Transverse colon (tissue), 4 donors: ENCODE data around the gene SDK1. TPM values are rescaled to one million over a fixed set of nuclear protein-coding genes. Genes with fewer than 3 reads are reported as not detected.

ENCODE experiments used
- DNase-seq: peaks from one replicate; pipeline ENCODE4 v3.0.0-alpha.2; 2019
- H3K27ac ChIP-seq, 4 donors: fragments of 200-600 bp; sonication (generic); 2 replicates each; pipeline ENCODE4 v1.5.1; 2016 to 2018; ENCODE audit warnings: inconsistent platforms in 4 of 4
- H3K27me3 ChIP-seq: fragments of 200-600 bp; sonication (generic); 2 replicates; pipeline ENCODE4 v1.5.1; 2017; ENCODE audit warnings: inconsistent platforms
- H3K36me3 ChIP-seq, 4 donors: fragments of 200-600 bp; sonication (generic); 2 replicates each; pipeline ENCODE4 v1.5.1; 2017 to 2019; ENCODE audit warnings: inconsistent platforms in 4 of 4
- H3K4me1 ChIP-seq, 4 donors: fragments of 200-600 bp; sonication (generic); 2 replicates each; pipeline ENCODE4 v1.5.1; 2017 to 2020; ENCODE audit warnings: inconsistent platforms in 4 of 4
- H3K4me3 ChIP-seq, 4 donors: fragments of 200-600 bp; sonication (generic); 1 replicate in 1 of 4; 2 replicates in 3 of 4; pipeline versions ENCODE4 v1.5.1 to v1.6.1; 2017 to 2019; ENCODE audit warnings: inconsistent platforms in 4 of 4
- H3K9me3 ChIP-seq, 2 donors: fragments of 200-600 bp; sonication (generic); 2 replicates each; pipeline ENCODE4 v1.5.1; 2017 to 2019; ENCODE audit warnings: inconsistent platforms in 2 of 2
- CTCF ChIP-seq, 5 experiments: fragments of 200-600 bp in 3 of 5; fragments of 450-650 bp in 2 of 5; sonication (generic) in 3 of 5; IDR thresholded peaks; 1 replicate in 2 of 5; 2 replicates in 3 of 5; pipeline ENCODE4 v1.5.1; 2016 to 2017; ENCODE audit warnings: antibody characterized with exemption in 5 of 5, inconsistent platforms in 3 of 5, mild to moderate bottlenecking in 2 of 5, moderate library complexity in 1 of 5
- EP300 ChIP-seq: sonication (generic); formaldehyde crosslinking; IDR thresholded peaks from one replicate; pipeline ENCODE4 v1.6.1; 2017; ENCODE audit warnings: antibody characterized with exemption, low read depth
- POLR2A ChIP-seq: fragments of 450-650 bp; IDR thresholded peaks from one replicate; pipeline ENCODE4 v1.6.1; 2016; ENCODE audit warnings: antibody characterized with exemption, mild to moderate bottlenecking, moderate library complexity
- POLR2AphosphoS5 ChIP-seq, 3 donors: sonication (generic); formaldehyde crosslinking; IDR thresholded peaks; one replicate each; pipeline ENCODE4 v1.6.1; 2016; ENCODE audit warnings: antibody characterized with exemption in 3 of 3
- WGBS, 2 donors: methylation state at CpG; one replicate each; pipeline ENCODE4 v1.1.5; 2018; ENCODE audit warnings: low coverage in 1 of 2; 5-methylcytosine and 5-hydroxymethylcytosine counted together
- in situ Hi-C, 4 donors: fragments of 200-750 bp; cut with MboI; loops; one replicate each; pipeline versions ENCODE4 v1.15.0 to v1.15.1; 2017; ENCODE audit warnings: low sequenced_read_pairs in 3 of 4, low pct_ligation_motif_present in 1 of 4, low pct_unique_long_range_greater_than_20kb in 1 of 4
- intact Hi-C: fragments of 100-400 bp; cut with DNase I; formaldehyde crosslinking; loops from one replicate; pipeline ENCODE4 v1.15.1; 2023; ENCODE audit warnings: low total_unique reads
- total RNA-seq, 4 donors: library from RNA; depleted of rRNA; stranded (reverse); fragments of >200 nt; gene quantifications; one replicate each; pipeline ENCODE4 v1.1.0, GENCODE V29; 2016

SDK1 gene
- total RNA-seq, 4 donors from 2014 or later, result 4.0 to 8.6 (median 5.4) TPM

DNA sequence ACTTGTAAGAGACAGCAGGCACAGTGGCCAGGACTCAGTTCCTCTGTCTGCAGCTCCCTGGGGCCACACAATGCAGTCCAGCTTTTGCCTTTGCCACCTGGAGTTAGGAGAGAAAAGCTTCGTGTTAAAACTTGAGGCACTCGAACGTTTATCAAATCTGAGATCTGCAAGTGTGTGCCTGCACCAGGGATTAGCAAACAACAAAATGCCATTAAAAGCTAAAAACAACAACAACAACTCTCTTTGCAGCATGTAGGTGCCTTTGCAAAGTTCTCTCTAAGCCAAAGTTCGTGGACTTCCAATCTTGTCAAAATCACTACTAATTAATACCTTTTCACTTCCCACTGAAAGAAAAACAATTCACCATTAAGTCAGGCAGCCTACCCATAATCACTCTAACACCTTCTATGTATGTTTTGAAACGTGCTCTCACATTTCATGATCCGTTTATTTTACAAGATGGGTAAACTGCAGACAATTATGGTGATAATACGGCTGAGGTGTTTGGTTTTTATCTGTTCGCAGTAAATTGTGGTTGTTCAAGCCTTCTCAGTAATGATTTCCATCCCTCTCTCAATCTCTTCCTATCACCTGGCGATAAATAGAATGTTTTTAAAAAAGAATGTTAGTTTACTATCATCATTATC is 36.2 kb upstream of the SDK1 start:
- no peaks in the 10 kb centered on the region for H3K4me1 ChIP-seq
- no peak overlapping the region for H3K4me3 ChIP-seq
- no peak for TF ChIP-seq POLR2AphosphoS5 (IDR thresholded peaks at IDR 0.05)
- no peak for DNase-seq
- H3K9me3 ChIP-seq, result no peaks in the 10 kb centered on the region
- in situ Hi-C loops, result no loop called here
- WGBS, 2 donors, result 53 to 70% methylated on average over 5 to 9 of the region's 9 CpGs
- H3K36me3 ChIP-seq, result no peaks in the 10 kb centered on the region
- H3K27me3 ChIP-seq, result no peaks in the 10 kb centered on the region
- intact Hi-C loops, result no loop called here
- no peak overlapping the region for H3K27ac ChIP-seq

DNA sequence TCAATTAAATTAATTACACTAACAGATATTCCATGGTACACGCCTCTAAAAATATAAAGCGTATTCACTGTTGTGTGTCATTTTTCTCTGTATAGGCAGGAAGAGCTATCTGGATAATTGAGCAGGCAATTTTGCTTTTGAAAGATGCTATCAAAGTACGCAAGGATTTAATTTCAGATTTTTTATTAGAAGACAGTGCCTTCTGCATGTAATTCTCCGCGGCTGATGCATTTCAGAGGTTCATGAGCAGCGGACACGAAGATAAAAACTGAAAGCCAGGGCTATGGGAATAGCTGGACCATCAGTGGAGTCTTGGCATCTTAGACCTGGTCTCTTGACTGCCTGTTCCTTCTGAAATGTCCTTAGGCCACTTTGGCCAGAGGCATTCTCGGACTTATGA is 35.7 kb upstream of the SDK1 start:
- Histone ChIP-seq H3K9me3 (no peaks in the 10 kb centered on the region), H3K27me3 (no peaks in the 10 kb centered on the region), H3K27ac (no peak overlapping the region), H3K4me1 (no peaks in the 10 kb centered on the region), H3K36me3 (no peaks in the 10 kb centered on the region), H3K4me3 (no peak overlapping the region)
- DNase-seq, result no peak
- in situ Hi-C loops, result no loop called here
- WGBS, 2 donors, result 92 to 95% methylated on average over 7 to 8 of the region's 8 CpGs
- TF ChIP-seq CTCF (IDR thresholded peaks at IDR 0.05) (no peak), POLR2A (no peak), EP300 (no peak), POLR2AphosphoS5 (IDR thresholded peaks at IDR 0.05) (no peak)
- intact Hi-C loops, result no loop called here

DNA sequence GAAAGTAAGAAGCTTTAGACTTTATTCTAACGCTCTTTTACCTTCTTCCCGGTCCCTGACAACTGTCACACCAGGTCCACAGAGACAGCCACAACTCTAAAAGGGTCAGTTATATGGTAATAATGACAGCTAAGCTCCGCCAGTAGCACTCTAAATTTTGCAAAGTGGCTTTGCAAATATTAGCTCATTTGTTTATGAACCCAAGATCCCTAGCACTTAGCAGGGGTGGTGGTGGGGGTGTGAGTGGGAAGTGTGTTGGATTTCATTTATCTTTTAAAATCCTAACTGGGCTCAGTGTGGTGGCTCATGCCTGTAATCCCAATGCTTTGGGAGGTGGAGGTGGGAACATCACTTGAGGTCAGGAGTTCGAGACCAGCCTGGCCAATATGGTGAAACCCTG is 34.8 kb upstream of the SDK1 start:
- 61 to 64% methylated on average over 4 of the region's 4 CpGs for WGBS, 2 donors
- DNase-seq, result no peak
- TF ChIP-seq POLR2A, result no peak
- TF ChIP-seq POLR2AphosphoS5 (IDR thresholded peaks at IDR 0.05), result no peak
- no peak for TF ChIP-seq CTCF (IDR thresholded peaks at IDR 0.05)
- no peak for TF ChIP-seq EP300
- Histone ChIP-seq H3K27me3 (no peaks in the 10 kb centered on the region), H3K9me3 (no peaks in the 10 kb centered on the region), H3K4me1 (no peaks in the 10 kb centered on the region), H3K36me3 (no peaks in the 10 kb centered on the region), H3K27ac (no peak overlapping the region), H3K4me3 (no peak overlapping the region)
- in situ Hi-C loops (no loop called here), intact Hi-C loops (no loop called here)

GRCh38 chr7:3267966-3268690 is 32.9 kb upstream of the SDK1 start:
- in situ Hi-C loops, result no loop called here
- Histone ChIP-seq H3K4me3 (no peak overlapping the region), H3K36me3 (no peaks in the 10 kb centered on the region), H3K27ac (no peak overlapping the region), H3K27me3 (no peaks in the 10 kb centered on the region), H3K9me3 (no peaks in the 10 kb centered on the region), H3K4me1 (no peaks in the 10 kb centered on the region)
- TF ChIP-seq CTCF (IDR thresholded peaks at IDR 0.05) (no peak), EP300 (no peak), POLR2A (no peak), POLR2AphosphoS5 (IDR thresholded peaks at IDR 0.05) (no peak)
- intact Hi-C loops, result no loop called here
- WGBS, 2 donors, result 61 to 71% methylated on average over 4 to 9 of the region's 9 CpGs
- DNase-seq, result no peak
